GM12878 (cell line): ENCODE results near the gene PALS2. TPM values are rescaled to one million over a fixed set of nuclear protein-coding genes. Genes with fewer than 3 reads are reported as not detected.

ENCODE experiments used
- ASH2L ChIP-seq: fragments of 300-600, 200-600 bp; sonication (generic); IDR thresholded peaks from 2 replicates; pipeline ENCODE4 v1.6.1; 2017; ENCODE audit warnings: low read depth, mild to moderate bottlenecking, borderline replicate concordance
- ATF7 ChIP-seq: fragments of 450-650 bp; IDR thresholded peaks from 2 replicates; pipeline ENCODE4 v1.6.1; 2016; ENCODE audit warnings: low read depth, mild to moderate bottlenecking
- CHD1 ChIP-seq: IDR thresholded peaks from 2 replicates; pipeline ENCODE4 v1.6.1; 2012; ENCODE audit warnings: low read depth, low read length, improper control_type of control experiment
- HSF1 ChIP-seq: fragments of 150-350 bp; IDR thresholded peaks from 2 replicates; pipeline ENCODE4 v1.6.1; 2014; ENCODE audit warnings: mild to moderate bottlenecking, low read depth, low read length
- IKZF2 ChIP-seq, 2 experiments: fragments of 450-650 bp; IDR thresholded peaks; 2 replicates each; pipeline ENCODE4 v1.6.1; 2017; ENCODE audit warnings: mild to moderate bottlenecking in 2 of 2, moderate library complexity in 2 of 2
- MEF2B ChIP-seq: fragments of 450-650 bp; IDR thresholded peaks from 2 replicates; pipeline ENCODE4 v1.6.1; 2018; ENCODE audit warnings: mild to moderate bottlenecking, moderate library complexity; ENCODE audit not compliant: partially characterized antibody, poor library complexity, severe bottlenecking
- PKNOX1 ChIP-seq: fragments of 450-650 bp; IDR thresholded peaks from 2 replicates; pipeline ENCODE4 v1.6.1; 2016; ENCODE audit warnings: mild to moderate bottlenecking
- RFX5 ChIP-seq: IDR thresholded peaks from 2 replicates; pipeline ENCODE4 v1.6.1; 2011; ENCODE audit warnings: low read depth, low read length, improper control_type of control experiment
- TAF1 ChIP-seq: IDR thresholded peaks from 2 replicates; pipeline ENCODE4 v1.6.1; 2011; ENCODE audit warnings: mild to moderate bottlenecking, low read depth, low read length, borderline replicate concordance
- TARDBP ChIP-seq: IDR thresholded peaks from 2 replicates; pipeline ENCODE4 v1.6.1; 2016; ENCODE audit warnings: borderline replicate concordance
- YY1 ChIP-seq: IDR thresholded peaks from 2 replicates; pipeline ENCODE4 v1.6.1; 2011; ENCODE audit warnings: low read depth, mild to moderate bottlenecking, low read length
- ZBTB33 ChIP-seq: fragments of 450-650 bp; IDR thresholded peaks from 2 replicates; pipeline ENCODE4 v1.6.1; 2017; ENCODE audit warnings: mild to moderate bottlenecking
- ZNF622 ChIP-seq: fragments of 450-650 bp; IDR thresholded peaks from 2 replicates; pipeline ENCODE4 v1.6.1; 2017; ENCODE audit warnings: mild to moderate bottlenecking, inconsistent platforms
- polyA plus RNA-seq, 11 experiments: library from polyadenylated mRNA; depleted of rRNA in 4 of 11; unstranded in 6 of 11; stranded (reverse) in 5 of 11; fragments of >200 nt; fragmentation: Nextera tagmentation in 4 of 11; fragmentation: Illumina TruSeq in 1 of 11; extraction: Ambion mirVana in 4 of 11; extraction: Trizol in 1 of 11; gene quantifications; 1 replicate in 1 of 11; 2 replicates in 10 of 11; pipeline versions ENCODE4 v1.2.1 to v1.2.3, GENCODE V29; 2011 to 2016; ENCODE audit warnings: inconsistent platforms in 2 of 11, missing spikeins in 2 of 11, low read depth in 1 of 11
- total RNA-seq, 4 experiments: library from RNA; depleted of rRNA in 3 of 4; stranded (reverse); fragments of >200 nt in 3 of 4; fragmentation: Illumina TruSeq in 1 of 4; extraction: Trizol in 1 of 4; gene quantifications; 2 replicates each; pipeline versions ENCODE4 v1.2.1 to v1.2.3, GENCODE V29; 2013 to 2021
- TF ChIP-seq, protein P1 (sequence below): fragments of 450-650 bp; IDR thresholded peaks from 2 replicates; pipeline ENCODE4 v1.6.1; 2016; ENCODE audit warnings: mild to moderate bottlenecking, moderate library complexity, borderline replicate concordance
- TF ChIP-seq, protein P2 (sequence below): fragments of 450-650 bp; IDR thresholded peaks from 2 replicates; pipeline ENCODE4 v1.6.1; 2017; ENCODE audit warnings: mild to moderate bottlenecking, moderate library complexity

The PALS2 gene
- total and polyA plus RNA-seq, 10 of the 15 experiments (the other 5 are each of a cell fraction or from before 2014, with no cell fraction given) = 10.7 to 53.5 (median 20.1) TPM

GRCh38 chr7:24597014-24597413 is 23.8 kb downstream of the PALS2 start (continued):
- TF ChIP-seq, protein P1, sequence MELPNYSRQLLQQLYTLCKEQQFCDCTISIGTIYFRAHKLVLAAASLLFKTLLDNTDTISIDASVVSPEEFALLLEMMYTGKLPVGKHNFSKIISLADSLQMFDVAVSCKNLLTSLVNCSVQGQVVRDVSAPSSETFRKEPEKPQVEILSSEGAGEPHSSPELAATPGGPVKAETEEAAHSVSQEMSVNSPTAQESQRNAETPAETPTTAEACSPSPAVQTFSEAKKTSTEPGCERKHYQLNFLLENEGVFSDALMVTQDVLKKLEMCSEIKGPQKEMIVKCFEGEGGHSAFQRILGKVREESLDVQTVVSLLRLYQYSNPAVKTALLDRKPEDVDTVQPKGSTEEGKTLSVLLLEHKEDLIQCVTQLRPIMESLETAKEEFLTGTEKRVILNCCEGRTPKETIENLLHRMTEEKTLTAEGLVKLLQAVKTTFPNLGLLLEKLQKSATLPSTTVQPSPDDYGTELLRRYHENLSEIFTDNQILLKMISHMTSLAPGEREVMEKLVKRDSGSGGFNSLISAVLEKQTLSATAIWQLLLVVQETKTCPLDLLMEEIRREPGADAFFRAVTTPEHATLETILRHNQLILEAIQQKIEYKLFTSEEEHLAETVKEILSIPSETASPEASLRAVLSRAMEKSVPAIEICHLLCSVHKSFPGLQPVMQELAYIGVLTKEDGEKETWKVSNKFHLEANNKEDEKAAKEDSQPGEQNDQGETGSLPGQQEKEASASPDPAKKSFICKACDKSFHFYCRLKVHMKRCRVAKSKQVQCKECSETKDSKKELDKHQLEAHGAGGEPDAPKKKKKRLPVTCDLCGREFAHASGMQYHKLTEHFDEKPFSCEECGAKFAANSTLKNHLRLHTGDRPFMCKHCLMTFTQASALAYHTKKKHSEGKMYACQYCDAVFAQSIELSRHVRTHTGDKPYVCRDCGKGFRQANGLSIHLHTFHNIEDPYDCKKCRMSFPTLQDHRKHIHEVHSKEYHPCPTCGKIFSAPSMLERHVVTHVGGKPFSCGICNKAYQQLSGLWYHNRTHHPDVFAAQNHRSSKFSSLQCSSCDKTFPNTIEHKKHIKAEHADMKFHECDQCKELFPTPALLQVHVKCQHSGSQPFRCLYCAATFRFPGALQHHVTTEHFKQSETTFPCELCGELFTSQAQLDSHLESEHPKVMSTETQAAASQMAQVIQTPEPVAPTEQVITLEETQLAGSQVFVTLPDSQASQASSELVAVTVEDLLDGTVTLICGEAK = no peak
- TF ChIP-seq ATF7 (peak; percentile 42; the same call in 1 of the 2 replicates), ZBTB33 (no peak), HSF1 (no peak), ZNF622 (no peak), IKZF2 (IDR thresholded peaks at IDR 0.05) (peak; percentile 19 to 20; a peak in 1 of 4 replicates), PKNOX1 (no peak), RFX5 (no peak), YY1 (no peak), MEF2B (peak; percentile 71), TAF1 (no peak), CHD1 (no peak), TARDBP (no peak), ASH2L (no peak)
- TF ChIP-seq, protein P2, sequence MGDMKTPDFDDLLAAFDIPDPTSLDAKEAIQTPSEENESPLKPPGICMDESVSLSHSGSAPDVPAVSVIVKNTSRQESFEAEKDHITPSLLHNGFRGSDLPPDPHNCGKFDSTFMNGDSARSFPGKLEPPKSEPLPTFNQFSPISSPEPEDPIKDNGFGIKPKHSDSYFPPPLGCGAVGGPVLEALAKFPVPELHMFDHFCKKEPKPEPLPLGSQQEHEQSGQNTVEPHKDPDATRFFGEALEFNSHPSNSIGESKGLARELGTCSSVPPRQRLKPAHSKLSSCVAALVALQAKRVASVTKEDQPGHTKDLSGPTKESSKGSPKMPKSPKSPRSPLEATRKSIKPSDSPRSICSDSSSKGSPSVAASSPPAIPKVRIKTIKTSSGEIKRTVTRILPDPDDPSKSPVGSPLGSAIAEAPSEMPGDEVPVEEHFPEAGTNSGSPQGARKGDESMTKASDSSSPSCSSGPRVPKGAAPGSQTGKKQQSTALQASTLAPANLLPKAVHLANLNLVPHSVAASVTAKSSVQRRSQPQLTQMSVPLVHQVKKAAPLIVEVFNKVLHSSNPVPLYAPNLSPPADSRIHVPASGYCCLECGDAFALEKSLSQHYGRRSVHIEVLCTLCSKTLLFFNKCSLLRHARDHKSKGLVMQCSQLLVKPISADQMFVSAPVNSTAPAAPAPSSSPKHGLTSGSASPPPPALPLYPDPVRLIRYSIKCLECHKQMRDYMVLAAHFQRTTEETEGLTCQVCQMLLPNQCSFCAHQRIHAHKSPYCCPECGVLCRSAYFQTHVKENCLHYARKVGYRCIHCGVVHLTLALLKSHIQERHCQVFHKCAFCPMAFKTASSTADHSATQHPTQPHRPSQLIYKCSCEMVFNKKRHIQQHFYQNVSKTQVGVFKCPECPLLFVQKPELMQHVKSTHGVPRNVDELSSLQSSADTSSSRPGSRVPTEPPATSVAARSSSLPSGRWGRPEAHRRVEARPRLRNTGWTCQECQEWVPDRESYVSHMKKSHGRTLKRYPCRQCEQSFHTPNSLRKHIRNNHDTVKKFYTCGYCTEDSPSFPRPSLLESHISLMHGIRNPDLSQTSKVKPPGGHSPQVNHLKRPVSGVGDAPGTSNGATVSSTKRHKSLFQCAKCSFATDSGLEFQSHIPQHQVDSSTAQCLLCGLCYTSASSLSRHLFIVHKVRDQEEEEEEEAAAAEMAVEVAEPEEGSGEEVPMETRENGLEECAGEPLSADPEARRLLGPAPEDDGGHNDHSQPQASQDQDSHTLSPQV = no peak
